Stimulated activated naive B cell treated with anti-CD40 and anti-IgM and Interleukin-4, amounts not matched to agents 10 μg/mL and 1 μg/mL and 100 μg/mL, for 72 hours (primary cell): Measurements from ENCODE around the gene PHTF2.
"Not testable (repeated sequence)": the region's sequence is repeated elsewhere in the genome, so short reads cannot be mapped to it uniquely, and the experiment has no call there.

ENCODE experiments used
- ATAC-seq, 2 donors: fragments of 150-1000 bp; cut with Tn5 transposase; replicated peaks; 2 replicates each; pipeline ENCODE4 v1.10.0; 2021; ENCODE audit warnings: moderate library complexity in 1 of 2
- DNase-seq: peaks from one replicate; pipeline ENCODE4 v3.0.0; 2021
- H3K27ac Mint-ChIP-seq: one replicate; pipeline ENCODE4 v1.8.0; 2022; ENCODE audit warnings: mild to moderate bottlenecking, mixed read lengths
- H3K27me3 Mint-ChIP-seq, 2 donors: one replicate each; pipeline ENCODE4 v1.8.0; 2022; ENCODE audit warnings: mixed read lengths in 2 of 2
- H3K36me3 Mint-ChIP-seq, 2 donors: one replicate each; pipeline ENCODE4 v1.8.0; 2022; ENCODE audit warnings: mixed read lengths in 2 of 2, mild to moderate bottlenecking in 1 of 2
- H3K4me1 Mint-ChIP-seq, 2 donors: one replicate each; pipeline ENCODE4 v1.8.0; 2022; ENCODE audit warnings: mixed read lengths in 2 of 2, mild to moderate bottlenecking in 1 of 2
- H3K4me3 Mint-ChIP-seq, 2 donors: one replicate each; pipeline ENCODE4 v1.8.0; 2022; ENCODE audit warnings: mild to moderate bottlenecking in 2 of 2, mixed read lengths in 2 of 2, moderate library complexity in 1 of 2
- H3K9me3 Mint-ChIP-seq, 2 donors: one replicate each; pipeline ENCODE4 v1.8.0; 2022; ENCODE audit warnings: mixed read lengths in 2 of 2, mild to moderate bottlenecking in 1 of 2

The PHTF2 gene

DNA sequence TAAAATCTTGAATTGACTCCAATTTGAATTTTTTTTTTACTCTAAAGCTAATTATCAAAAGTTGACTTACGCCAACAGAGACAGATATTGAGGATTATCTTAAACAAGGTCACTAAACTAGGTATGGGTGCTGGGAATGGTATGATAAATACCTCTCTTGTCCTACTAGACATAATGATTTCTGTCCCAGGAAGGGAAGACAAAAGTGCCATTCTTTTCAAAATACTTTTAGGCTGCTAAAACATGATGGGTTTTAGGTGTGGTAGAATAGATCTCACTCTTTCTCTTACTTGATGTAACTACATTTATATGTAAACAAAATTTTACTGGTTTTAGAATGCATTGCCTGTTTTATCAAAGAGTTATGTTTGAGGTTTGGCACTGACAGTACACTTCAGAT lies 15.5 kb upstream of the PHTF2 start:
- Mint-ChIP-seq H3K27ac (no peak overlapping the region), H3K36me3 (peaks cover 27 to 40% of the 10 kb centered on the region in 2 donors), H3K9me3 (no peaks in the 10 kb centered on the region), H3K4me1 (peaks cover 8 to 14% of the 10 kb centered on the region in 2 donors), H3K4me3 (no peak overlapping the region), H3K27me3 (no peaks in the 10 kb centered on the region)
- no peak for ATAC-seq
- no peak for DNase-seq

DNA sequence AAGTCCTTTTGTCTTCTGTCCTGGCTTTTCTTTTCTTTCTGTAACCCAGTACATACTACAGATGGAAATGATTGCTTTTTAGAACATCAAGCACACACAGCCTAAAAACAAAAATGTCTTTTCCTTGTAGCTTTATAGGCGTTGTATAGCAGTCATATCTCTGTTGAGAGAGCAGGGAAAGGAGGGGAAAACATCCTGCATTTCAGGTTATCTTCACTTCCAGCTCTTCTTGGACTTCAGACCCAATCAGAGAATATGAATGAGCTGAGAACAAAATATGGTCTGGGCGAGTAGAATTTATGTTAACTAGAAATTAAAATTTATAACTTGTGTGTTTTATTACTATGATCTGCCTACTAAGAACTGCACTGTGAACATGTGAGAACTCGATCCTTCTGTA lies 15.0 kb upstream of the PHTF2 start:
- Mint-ChIP-seq H3K4me3 (no peak overlapping the region), H3K4me1 (peaks cover 8 to 16% of the 10 kb centered on the region in 2 donors), H3K9me3 (no peaks in the 10 kb centered on the region), H3K27me3 (no peaks in the 10 kb centered on the region), H3K27ac (peak overlapping the region; percentile 9), H3K36me3 (peaks cover 24 to 38% of the 10 kb centered on the region in 2 donors)
- DNase-seq (no peak), ATAC-seq (no peak)

DNA sequence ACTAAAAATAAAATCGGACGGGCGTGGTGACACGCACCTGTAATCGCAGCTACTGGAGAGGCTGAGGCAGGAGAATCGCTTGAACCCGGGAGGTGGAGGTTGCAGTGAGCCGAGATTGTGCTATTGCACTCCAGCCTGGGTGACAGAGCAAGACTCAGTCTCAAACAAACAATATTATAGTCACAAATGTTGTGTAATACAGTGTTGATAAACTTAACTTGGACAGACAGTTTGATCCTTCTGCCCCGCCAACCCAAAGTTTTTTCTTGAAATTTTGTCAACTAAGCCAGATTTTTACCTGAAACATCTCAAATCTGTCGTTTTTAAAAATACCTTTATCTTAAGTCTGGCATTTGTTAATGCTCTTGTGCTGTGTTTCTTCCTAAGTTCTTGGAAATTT lies 14.1 kb upstream of the PHTF2 start:
- not testable (repeated sequence) for H3K4me3 Mint-ChIP-seq, ATAC-seq, DNase-seq, H3K27ac Mint-ChIP-seq, H3K27me3 Mint-ChIP-seq, H3K9me3 Mint-ChIP-seq
- Mint-ChIP-seq H3K36me3 (peaks cover 21 to 38% of the 10 kb centered on the region in 2 donors), H3K4me1 (peaks cover 11 to 21% of the 10 kb centered on the region in 2 donors)

DNA sequence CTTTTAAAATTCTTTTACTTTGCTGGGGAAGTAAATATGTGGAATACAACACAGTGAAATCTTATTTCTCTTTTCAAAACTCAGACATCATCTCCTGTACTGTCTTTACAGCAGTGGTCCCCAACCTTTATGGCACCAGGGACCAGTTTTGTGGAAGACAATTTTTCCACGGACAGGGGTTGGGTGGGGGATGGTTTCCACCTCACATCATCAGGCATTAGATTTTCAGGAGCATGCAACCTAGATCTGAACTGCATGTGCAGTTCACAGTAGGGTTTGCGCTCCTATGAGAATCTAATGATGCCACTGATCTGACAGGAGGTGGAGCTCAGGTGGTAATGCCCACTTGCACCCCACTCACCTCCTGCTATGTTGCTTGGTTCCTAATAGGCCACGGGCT lies 12.6 kb upstream of the PHTF2 start:
- DNase-seq, result no peak
- Mint-ChIP-seq H3K4me1 (peaks cover 11 to 21% of the 10 kb centered on the region in 2 donors), H3K27ac (no peak overlapping the region), H3K4me3 (no peak overlapping the region), H3K27me3 (no peaks in the 10 kb centered on the region), H3K9me3 (no peaks in the 10 kb centered on the region), H3K36me3 (peaks cover 22 to 34% of the 10 kb centered on the region in 2 donors)
- no peak for ATAC-seq

DNA sequence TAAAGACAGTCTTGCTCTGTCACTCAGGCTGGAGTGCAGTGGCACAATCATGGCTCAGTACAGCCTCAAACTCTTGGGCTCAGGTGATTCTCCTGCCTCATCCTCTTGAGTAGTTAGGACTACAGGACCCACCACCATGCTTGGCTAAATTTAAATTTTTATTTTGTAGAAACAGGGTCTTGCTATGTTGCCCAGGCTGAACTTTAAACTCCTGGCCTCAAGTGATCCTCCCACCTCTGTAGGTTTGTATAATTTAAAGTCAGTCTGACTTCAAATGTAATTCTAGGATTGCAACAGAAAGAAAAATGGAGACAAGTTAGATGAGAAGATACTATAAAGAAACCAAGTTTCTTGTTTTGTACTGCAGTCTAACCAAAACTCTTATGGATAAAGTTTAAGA lies 11.8 kb upstream of the PHTF2 start:
- DNase-seq, result no peak
- no peaks in the 10 kb centered on the region for H3K27me3 Mint-ChIP-seq
- H3K4me3 Mint-ChIP-seq, result no peak overlapping the region
- ATAC-seq, result no peak
- no peak overlapping the region for H3K27ac Mint-ChIP-seq
- H3K9me3 Mint-ChIP-seq, result no peaks in the 10 kb centered on the region
- peaks cover 11 to 21% of the 10 kb centered on the region in 2 donors for H3K4me1 Mint-ChIP-seq
- H3K36me3 Mint-ChIP-seq, result peaks cover 22 to 36% of the 10 kb centered on the region in 2 donors

DNA sequence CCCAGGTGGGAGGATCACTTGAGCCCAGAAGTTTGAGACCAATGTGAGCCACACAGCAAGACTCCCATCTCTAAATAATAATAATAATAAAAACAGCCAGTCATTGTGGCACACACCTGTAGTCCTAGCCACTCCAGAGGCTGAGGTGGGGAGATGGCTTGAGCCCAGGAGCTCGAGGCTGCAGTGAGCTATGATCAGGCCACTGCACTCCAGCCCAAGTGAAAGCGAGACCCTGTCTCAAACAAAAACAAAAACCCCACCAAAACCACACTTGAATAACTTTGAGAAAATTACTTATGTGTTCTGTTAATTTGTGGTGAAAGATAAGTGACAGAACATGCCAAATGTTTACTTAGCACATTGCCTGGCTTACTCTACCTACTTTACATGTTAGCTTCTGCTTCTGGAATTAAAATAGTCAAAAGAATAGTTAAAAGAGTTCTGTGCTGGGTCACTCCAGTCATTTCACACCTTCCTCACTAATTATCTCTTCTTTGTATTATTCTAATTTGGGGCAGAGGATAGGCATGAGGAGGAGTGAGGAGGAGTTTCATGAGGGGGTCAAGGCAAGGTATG lies 10.2 kb upstream of the PHTF2 start:
- peaks cover 11 to 21% of the 10 kb centered on the region in 2 donors for H3K4me1 Mint-ChIP-seq
- ATAC-seq, result peak; percentile 21 to 39
- no peaks in the 10 kb centered on the region for H3K9me3 Mint-ChIP-seq
- no peaks in the 10 kb centered on the region for H3K27me3 Mint-ChIP-seq
- no peak for DNase-seq
- H3K4me3 Mint-ChIP-seq, result no peak overlapping the region
- H3K36me3 Mint-ChIP-seq, result peaks cover 20 to 31% of the 10 kb centered on the region in 2 donors
- peak overlapping the region; percentile 26 for H3K27ac Mint-ChIP-seq

DNA sequence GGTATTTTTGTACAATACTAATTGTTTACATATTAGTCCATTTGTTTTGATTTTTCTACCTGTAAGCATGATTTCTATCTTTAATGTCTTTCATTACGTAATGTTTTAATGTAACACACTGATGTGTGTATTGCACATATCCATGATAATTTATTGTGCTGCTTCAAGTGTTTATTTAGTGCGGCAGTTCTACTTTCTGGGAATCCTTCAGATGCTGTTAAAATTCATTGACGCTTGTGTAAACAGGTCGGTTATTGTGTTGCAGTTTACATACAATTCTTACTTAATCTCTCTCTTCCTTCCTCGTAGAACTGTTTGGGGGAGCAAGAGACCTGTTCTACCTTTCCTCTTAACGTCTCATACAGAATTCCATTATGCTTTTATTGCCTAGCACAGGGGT lies 7.2 kb upstream of the PHTF2 start:
- Mint-ChIP-seq H3K9me3 (no peaks in the 10 kb centered on the region), H3K36me3 (peaks cover 15 to 23% of the 10 kb centered on the region in 2 donors), H3K4me1 (peaks cover 17 to 26% of the 10 kb centered on the region in 2 donors), H3K27me3 (no peaks in the 10 kb centered on the region), H3K27ac (no peak overlapping the region), H3K4me3 (no peak overlapping the region)
- no peak for DNase-seq
- no peak for ATAC-seq

DNA sequence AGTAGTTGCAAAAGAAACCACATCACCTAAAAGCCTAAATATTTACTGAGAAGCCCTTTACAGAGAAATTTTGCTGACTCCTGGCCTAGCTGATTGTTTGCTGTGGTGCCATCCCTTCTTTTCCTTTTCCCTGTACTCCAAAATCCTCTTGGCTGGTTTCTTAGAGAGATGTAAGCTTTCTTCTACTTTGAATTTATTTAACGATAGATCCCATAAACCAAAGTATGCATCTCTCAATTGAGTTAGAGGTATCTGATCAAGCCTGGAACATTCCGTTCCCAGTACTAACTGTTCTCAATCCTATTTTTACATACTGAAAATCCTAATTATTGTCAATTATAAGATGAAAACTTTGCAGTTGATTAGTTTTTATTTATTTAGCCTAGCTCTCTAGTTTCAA lies 6.6 kb upstream of the PHTF2 start:
- peaks cover 20 to 33% of the 10 kb centered on the region in 2 donors for H3K4me1 Mint-ChIP-seq
- H3K27ac Mint-ChIP-seq, result no peak overlapping the region
- H3K36me3 Mint-ChIP-seq, result peaks cover 15 to 27% of the 10 kb centered on the region in 2 donors
- H3K9me3 Mint-ChIP-seq, result no peaks in the 10 kb centered on the region
- H3K27me3 Mint-ChIP-seq, result no peaks in the 10 kb centered on the region
- H3K4me3 Mint-ChIP-seq, result no peak overlapping the region
- DNase-seq (no peak), ATAC-seq (no peak)

DNA sequence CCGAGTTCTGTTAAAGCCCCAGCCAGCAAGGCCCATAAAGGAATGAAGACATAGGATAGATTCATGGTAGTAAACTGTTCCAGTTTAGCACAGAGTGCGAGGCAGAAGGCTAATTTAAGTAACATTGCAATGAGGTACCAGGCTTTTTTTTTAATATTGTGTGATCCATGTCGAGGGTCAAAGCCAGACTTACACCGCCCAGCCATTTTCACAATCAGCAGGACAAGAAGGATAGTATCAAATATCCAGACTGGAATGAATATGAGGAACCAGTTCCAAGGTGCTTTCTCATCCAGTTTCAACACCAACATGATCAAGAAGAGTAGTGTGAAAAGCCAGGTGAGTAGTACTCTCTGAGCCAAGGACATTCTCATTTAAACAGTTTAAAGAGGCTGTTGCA lies 4.6 kb upstream of the PHTF2 start:
- H3K4me1 Mint-ChIP-seq, result peaks cover 19 to 36% of the 10 kb centered on the region in 2 donors
- no peaks in the 10 kb centered on the region for H3K9me3 Mint-ChIP-seq
- H3K4me3 Mint-ChIP-seq, result no peak overlapping the region
- peaks cover 16 to 26% of the 10 kb centered on the region in 2 donors for H3K36me3 Mint-ChIP-seq
- H3K27me3 Mint-ChIP-seq, result no peaks in the 10 kb centered on the region
- ATAC-seq (no peak), DNase-seq (no peak)
- H3K27ac Mint-ChIP-seq, result peak overlapping the region; percentile 59

DNA sequence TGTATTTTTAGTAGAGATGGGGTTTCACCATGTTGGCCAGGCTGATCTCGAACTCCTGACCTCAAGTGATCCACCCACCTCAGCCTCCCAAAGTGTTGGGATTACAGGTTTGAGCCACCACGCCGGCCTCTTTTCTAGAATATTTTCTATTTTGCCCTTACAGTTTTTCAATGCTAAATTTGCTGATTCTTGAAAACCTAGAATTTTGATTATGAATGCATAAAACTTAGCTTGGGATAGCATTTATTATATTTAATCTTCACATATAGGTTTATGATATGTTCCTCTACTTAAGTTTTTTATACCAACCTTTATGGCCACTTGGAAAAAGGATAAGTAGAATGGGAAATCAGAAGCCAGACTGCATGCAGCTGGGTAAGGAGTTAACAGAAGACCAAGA lies 2.5 kb upstream of the PHTF2 start:
- Mint-ChIP-seq H3K4me1 (peaks cover 25 to 50% of the 10 kb centered on the region in 2 donors), H3K27ac (no peak overlapping the region)
- no peak for DNase-seq

DNA sequence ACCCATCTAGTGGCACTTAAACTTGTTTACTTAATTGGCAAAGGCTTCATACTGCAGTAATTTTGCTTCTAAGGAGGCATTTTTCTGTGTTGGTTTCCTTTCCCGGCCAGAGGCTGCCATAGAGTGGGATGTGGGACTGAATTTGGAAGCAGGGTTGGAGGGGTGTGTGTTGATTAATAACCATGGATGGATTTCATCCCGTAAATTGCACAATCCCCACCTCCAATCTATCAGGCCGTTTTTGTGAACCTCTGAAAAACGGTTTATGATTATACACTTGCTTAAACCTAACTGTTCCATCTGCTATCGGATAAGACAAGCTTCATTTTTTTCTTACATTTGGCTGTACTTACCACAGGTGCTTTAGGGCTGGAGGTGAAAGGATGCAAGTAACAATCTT lies 1.6 kb upstream of the PHTF2 start:
- peak overlapping the region; percentile 98 to 99 for H3K4me3 Mint-ChIP-seq
- DNase-seq (no peak), ATAC-seq (no peak)
- no peaks in the 10 kb centered on the region for H3K27me3 Mint-ChIP-seq
- H3K27ac Mint-ChIP-seq, result peak overlapping the region; percentile 37
- peaks cover 19 to 28% of the 10 kb centered on the region in 2 donors for H3K36me3 Mint-ChIP-seq
- no peaks in the 10 kb centered on the region for H3K9me3 Mint-ChIP-seq
- peaks cover 26 to 57% of the 10 kb centered on the region in 2 donors for H3K4me1 Mint-ChIP-seq

More for the DNA sequence above, 2.5 kb upstream of the PHTF2 start:
- Mint-ChIP-seq H3K36me3 (peaks cover 18 to 30% of the 10 kb centered on the region in 2 donors), H3K27me3 (no peaks in the 10 kb centered on the region), H3K9me3 (no peaks in the 10 kb centered on the region), H3K4me3 (peak overlapping the region; percentile 98 to 99)
- no peak for ATAC-seq

DNA sequence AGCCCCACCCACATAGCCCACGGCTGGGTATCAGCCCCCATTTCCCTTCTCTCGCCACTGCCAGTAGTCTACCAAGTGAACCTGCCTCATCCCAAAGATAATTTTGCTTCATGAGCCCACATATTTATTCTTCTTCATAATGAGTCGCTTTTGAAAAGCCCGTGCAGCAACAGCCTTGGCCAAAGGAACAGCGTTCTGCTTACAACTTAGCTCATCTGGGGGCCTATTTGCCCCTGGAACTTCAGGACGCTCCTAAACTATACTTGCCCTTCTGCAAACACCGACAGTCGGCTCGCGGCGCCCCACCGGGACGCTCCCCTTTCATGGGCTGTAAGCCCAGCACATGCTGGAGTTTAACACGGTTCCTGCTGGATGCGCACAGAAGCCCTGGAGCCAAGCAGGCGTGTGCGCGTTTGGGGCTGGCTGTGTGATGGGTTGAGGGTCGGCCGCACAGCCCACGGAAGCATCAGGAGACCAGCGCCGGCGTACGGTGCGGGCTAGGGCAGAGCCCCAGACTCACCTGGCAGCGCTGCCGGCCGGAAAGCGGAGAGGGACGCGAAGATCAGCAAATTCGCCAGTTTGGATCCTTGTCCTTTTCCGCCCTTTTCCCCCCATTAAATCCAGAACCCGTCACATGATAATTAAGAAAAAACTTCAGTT lies 709 bp upstream of the PHTF2 start:
- Mint-ChIP-seq H3K4me3 (peak overlapping the region; percentile 98 to 99), H3K9me3 (no peaks in the 10 kb centered on the region), H3K36me3 (peaks cover 20 to 38% of the 10 kb centered on the region in 2 donors), H3K27me3 (no peaks in the 10 kb centered on the region), H3K27ac (peak overlapping the region; percentile 98), H3K4me1 (peaks cover 33 to 66% of the 10 kb centered on the region in 2 donors)
- DNase-seq (no peak), ATAC-seq (peak; percentile 37 to 41)

DNA sequence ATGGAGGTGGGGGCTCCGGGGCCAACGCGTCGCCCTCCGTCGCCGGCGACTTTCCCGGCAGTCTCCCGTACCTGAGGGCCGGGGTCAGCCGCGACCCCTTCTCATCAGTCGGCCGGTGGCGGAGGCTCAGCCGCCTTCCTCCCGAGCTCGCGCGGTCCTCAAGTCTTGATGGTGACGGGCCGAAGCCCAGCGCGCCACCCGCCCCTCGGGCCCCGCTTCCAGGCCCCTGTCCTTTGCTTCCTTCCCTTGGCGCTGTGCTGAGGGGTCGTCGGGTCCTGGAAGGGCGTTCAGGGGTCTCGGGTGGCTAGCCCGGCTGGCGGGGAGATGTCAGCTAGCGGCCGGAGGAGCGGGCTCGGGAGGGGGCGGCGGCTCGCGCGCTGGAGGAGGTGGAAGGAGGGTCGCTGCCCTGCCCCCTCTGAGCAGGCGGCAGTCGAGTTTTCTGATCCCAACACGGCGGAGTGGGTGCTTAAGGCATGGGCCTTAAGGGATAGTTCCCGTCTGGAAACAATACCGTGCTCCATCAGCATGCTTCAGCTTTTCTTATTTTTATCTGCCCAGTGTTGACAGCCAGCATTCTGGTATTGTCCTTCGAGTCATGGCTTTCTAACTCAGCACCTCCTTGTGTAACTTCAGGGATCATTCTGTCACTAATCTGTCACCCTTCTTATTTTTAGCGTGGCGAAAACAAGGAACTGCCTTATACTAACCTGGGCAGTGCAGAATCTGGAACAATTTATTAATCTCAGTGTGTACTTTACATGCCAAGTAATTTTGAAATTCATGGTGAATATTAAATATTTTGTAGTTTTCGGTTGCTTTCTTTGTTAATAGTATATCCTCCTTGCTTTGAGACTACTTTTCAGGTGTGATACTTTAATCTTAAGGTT lies 748 bp downstream of the PHTF2 start:
- DNase-seq (peak; percentile 24), ATAC-seq (peak; percentile 0 to 1)
- Mint-ChIP-seq H3K9me3 (peaks cover 0 to 2% of the 10 kb centered on the region in 2 donors), H3K27ac (peak overlapping the region; percentile 98), H3K27me3 (no peaks in the 10 kb centered on the region), H3K4me3 (peak overlapping the region; percentile 98 to 99), H3K4me1 (peaks cover 33 to 73% of the 10 kb centered on the region in 2 donors), H3K36me3 (peaks cover 21 to 39% of the 10 kb centered on the region in 2 donors)

DNA sequence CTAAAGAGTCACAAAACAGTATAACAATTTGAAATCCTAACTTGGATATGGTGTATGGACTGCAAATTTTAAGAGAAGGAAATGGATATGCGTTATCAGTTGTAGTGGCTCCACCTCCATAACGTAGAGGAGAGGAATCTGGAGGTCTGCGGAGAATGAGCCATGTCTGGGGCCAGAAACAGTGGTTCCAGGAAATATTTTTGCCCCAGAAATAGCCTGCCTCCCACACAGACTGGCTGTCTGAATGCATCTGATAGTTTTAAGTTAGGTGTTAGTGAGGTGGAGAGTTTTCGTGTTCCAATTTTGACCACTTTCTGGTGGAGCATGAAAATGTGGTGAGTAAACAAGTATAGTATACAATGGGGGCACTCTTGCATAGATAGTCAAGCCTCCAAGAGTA lies 1.6 kb downstream of the PHTF2 start:
- Mint-ChIP-seq H3K27me3 (no peaks in the 10 kb centered on the region), H3K4me3 (peak overlapping the region; percentile 98 to 99), H3K9me3 (peaks cover 4% of the 10 kb centered on the region in 2 donors), H3K4me1 (peaks cover 34 to 73% of the 10 kb centered on the region in 2 donors), H3K27ac (peak overlapping the region; percentile 98), H3K36me3 (peaks cover 21 to 41% of the 10 kb centered on the region in 2 donors)
- peak; percentile 1 for ATAC-seq
- peak; percentile 36 for DNase-seq
